GM19452 (cell line): ENCODE measurements around the gene TBX4.

Experiments used
- ATAC-seq: cut with Tn5 transposase; IDR thresholded peaks from one replicate; pipeline ENCODE4 v1.9.1; 2021; ENCODE audit not compliant: unreplicated experiment

Gene TBX4

DNA sequence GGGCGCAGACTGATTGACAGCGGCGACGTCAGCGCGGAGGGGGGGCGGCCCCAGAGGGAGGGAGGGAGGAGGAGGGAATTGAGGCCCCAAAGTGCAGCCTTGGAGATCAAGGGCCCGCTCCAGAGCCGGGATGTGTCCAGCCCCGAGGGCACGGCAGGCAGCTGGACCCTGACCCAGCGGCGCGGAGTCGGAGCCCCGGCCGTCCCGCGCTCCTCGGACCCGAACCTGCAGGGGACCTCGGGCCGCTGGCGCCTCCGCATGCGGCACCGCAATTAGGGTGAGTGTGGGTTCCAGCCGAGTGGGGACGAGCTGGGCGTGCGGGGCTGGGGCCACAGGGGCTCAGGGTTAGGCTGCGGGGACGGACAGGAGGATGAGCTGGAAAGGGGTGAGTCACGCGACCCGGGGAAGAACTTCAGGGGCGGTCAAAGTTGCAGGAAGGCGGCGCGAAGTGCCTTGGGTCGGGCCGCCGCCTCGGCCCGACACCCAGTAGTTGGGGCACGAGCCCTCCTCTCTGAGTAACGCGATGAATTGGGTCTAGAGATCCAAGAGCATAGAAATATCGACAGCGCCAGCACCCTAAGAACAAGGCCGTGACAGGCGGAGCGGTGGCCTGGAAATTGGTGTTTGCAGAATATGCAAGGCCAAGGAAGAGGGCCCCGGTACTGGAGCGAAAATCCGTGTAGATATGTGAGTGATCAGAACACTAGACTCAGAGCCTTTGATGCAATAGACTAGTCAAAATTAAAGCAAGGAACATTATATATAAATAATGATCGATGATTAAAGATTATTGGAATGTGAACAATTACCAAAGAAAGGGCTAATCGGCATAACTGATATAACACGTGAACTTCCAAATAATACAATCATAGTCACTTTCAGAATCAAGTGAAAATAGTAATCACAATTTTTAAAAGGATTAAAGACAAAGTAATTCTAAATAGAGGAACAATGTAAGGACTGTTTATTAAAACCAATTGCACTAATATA, at the start of gene TBX4:
Gene TBX4, plus strand, starts transcription at position 122 of the 990 bp plus-strand sequence. CDS start 4,069 bp downstream, outside the sequence.
- ATAC-seq, result no peak

DNA sequence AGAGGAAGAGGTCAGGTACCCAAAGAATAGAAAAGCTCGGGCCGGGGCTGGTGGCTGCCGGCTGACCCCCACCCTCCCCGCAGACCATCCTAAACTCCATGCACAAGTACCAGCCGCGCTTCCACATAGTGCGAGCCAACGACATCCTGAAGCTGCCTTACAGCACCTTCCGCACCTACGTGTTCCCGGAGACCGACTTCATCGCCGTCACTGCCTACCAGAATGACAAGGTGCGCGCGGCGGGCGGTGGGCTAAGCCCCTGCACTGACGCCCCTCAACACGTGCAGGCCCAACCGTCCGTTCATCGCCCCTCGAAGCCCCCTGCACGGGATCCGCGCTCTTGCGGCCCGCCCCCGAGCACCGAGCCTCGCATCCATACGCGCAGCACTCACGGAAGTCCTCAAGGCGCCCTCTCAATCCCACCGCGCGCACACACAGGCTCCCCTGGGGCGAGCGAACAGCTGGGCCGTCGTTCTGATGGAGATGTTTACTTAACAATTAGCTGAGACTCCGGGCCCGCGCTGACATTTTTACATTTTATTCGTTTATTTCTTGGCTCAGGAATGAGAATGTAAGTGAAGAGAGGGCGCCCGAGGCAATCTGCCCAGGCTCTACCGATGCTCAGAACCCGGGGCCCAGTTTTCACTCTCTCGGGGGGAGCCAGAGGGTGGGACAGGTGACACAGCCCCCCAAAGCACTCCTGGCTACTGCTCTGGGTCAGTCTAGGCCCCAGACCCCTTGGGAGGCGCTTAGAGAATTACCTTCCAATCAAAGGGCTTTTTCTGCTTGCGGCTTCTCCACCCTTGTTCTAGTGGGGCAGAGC, 49.0 kb upstream of the TBX4 start:
- no peak for ATAC-seq

DNA sequence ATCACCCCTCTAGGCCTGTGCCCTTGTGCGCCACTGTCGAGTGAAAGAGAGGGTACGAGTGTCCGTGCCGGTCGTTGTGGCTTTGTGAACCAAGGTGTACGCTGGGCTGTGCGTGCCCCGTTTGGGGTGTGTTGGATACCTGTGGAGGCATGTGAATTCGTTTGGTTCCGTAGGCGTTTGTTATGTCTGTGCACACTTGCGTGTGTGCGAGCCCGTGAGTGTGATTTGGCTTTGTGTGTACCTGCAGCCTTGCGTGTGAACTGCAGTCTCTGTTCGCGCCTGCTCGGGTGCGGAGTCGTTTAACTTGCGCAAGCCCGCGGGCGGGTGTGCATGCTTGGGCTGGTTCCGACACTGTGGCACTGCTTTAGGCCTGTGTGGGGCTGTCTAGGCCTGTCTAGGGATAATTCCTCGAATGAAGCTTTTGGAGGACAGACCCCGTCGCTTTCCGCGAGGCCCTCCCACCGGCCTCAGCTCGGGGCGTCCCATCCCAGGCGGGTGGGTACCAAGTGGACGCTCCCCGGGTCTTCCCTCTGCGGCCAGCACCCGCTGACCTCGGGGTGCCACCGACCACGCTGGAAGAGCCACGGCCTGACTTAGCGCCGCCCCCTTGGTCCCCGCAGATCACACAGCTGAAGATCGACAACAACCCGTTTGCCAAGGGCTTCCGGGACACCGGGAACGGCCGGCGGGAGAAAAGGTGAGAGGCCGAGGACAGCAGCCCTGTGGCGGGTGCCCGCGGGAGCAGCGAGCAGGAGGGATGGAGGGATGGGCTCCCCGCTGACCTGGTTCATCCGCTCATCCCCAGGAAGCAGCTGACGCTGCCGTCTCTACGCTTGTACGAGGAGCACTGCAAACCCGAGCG, 48.2 kb upstream of the TBX4 start:
- ATAC-seq, result no peak

GRCh38 chr17:61404663-61404912, 47.6 kb upstream of the TBX4 start:
- no peak for ATAC-seq

GRCh38 chr17:61404913-61405685, 47.1 kb upstream of the TBX4 start:
- no peak for ATAC-seq

DNA sequence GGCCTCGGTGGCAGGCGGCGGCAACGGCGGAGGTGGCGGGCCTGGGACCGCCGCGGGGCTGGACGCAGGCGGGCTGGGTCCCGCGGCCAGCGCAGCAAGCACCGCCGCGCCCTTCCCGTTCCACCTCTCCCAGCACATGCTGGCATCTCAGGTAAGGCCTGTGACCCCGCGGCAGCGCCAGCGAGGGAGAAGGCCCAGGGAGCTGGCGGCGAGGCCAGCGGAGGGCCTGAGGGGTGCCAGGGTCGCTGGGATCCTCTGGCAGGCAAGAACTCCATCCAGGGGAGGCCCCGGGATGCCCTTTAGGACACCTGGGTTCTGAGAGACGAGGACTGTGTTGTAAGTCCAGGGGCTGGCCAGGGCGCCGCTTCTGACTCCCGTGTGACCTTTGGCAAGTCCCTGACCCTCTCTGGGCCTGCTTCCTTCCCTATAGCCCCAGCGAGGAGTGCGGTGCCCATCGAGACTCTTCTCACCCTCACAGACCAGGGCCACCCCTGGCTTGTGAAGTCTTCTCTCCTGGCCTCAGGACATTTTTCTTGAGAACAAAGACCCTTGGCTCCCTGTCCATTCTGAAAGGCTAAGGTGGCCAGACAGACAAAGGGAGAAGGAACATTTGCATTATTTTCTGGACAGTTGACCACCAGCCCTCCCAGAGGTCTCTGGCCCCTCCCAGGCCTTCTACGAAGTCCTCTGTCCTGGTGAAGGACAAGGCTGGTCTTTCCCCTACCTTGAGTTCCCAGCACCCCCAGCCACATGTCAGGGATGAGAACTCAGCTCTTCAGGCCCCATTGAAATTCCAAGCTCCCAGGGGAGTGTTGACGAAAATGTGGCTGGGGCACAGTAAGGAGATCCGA, 46.3 kb upstream of the TBX4 start:
- ATAC-seq, result no peak

- ATAC-seq, result no peak
Measured at GRCh38 chr17:61406537-61406845, 45.7 kb upstream of the TBX4 start.

GRCh38 chr17:61406971-61407911, 45.0 kb upstream of the TBX4 start:
- ATAC-seq, result no peak

GRCh38 chr17:61408151-61409041, 43.8 kb upstream of the TBX4 start:
- ATAC-seq, result no peak

GRCh38 chr17:61409301-61410112, 42.7 kb upstream of the TBX4 start:
- ATAC-seq, result no peak

- ATAC-seq, result no peak
Measured at GRCh38 chr17:61410141-61411010, 41.8 kb upstream of the TBX4 start.

DNA sequence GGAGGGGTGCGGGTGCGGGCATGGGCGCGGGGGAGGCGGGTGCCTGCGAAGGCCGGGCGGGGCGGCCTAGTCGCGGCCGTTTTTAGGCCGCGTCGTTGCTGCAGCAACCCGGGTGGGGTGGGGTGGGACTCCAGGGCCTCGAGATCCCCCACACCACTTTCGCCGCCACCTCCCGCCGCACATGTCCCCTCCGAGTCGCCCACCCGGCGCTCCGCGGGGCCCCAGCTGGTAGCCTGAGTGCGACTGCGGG, 41.3 kb upstream of the TBX4 start:
- ATAC-seq, result no peak

- ATAC-seq, result no peak
Measured at GRCh38 chr17:61411261-61412142, 40.7 kb upstream of the TBX4 start.

- peak; percentile 75 for ATAC-seq
Measured at GRCh38 chr17:61412143-61412859, 39.9 kb upstream of the TBX4 start.
